ENCODE results near the gene ADI1.
A peak's percentile ranks its signal among the peaks of the same experiment; 100 is the strongest.

Gene ADI1

GRCh38 chr2:3483227-3483985 lies 35.9 kb downstream of the ADI1 start:
- TF ChIP-seq Cebpa-rat (IDR thresholded peaks at IDR 0.05), result no peak
- H3K9ac ChIP-seq, result no peak overlapping the region
- H3K27ac ChIP-seq, result no peak overlapping the region
- H3K9me3 ChIP-seq, result 0 out of 2 replicates have a peak, but pooled peaks cover 3% of the 10 kb centered on the region
- no peaks in the 10 kb centered on the region for H4K20me1 ChIP-seq
- no peaks in the 10 kb centered on the region for H3K27me3 ChIP-seq
- peaks cover 24% of the 10 kb centered on the region for H3K36me3 ChIP-seq
- H3K4me3 ChIP-seq, result no peak overlapping the region
- peaks cover 59% of the 10 kb centered on the region for H3K4me1 ChIP-seq
- H3K4me2 ChIP-seq, result no peak overlapping the region

DNA sequence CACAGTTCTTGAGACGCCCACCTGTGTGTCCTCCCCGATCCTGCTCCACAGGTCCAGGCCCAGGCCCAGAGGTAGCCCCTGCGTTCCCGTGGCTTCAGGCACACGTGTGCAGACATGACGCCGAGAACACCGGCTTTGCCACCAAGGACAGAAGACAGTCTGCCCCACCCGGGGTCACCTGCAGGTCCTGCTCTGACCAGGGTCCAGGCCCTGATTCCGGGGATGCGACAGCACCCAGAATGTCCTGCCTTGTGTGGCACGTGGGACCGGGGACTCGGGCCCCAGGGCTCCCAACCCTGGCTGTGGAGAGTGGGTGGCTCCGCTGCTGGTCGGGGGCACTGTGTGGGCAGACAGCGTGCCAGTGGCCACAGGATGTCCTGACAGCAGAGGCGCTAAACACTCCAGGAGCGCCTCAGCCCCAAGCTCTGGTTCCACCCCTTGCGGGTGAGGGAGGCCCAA lies 36.9 kb downstream of the ADI1 start:
- Histone ChIP-seq H3K4me2 (peak overlapping the region; percentile 86), H3K27ac (peak overlapping the region; percentile 13; the same call in 1 of the 2 replicates)
- no peak for TF ChIP-seq Cebpa-rat (IDR thresholded peaks at IDR 0.05)

DNA sequence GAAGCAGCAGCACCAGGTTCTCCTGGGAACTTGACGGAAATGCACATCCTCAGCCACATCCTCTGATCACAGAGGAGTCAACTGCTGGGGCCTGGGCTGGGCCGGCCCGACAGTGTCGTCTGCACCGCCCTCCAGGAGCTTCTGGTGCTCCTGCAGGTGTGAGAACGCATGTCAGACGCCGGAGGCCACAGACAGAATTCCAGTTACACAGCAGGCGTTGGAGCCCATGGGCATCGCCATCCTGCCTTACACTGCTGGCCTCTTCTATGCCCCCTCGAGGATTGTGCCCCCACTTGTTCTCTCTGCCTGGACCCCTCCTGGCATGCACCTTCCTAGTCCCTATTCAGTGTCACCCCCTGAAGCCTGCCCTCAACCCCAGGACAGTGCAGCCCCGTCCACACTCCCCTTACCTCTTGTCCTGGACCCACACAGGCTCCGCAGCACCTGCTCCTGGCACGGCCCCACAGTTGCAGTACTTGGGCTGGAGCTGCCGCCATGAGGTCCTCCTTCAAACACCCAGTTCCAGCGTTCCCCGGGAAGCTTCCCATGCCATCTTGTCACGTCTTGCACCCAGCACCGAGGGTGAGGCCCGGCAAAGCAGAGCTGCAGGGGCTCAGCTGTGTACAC lies 37.5 kb downstream of the ADI1 start:
- 0 out of 2 replicates have a peak, but pooled peaks cover 3% of the 10 kb centered on the region for H3K9me3 ChIP-seq
- H3K9ac ChIP-seq, result no peak overlapping the region
- H4K20me1 ChIP-seq, result no peaks in the 10 kb centered on the region
- peaks cover 32% of the 10 kb centered on the region for H3K36me3 ChIP-seq
- no peak overlapping the region for H3K4me3 ChIP-seq
- H3K4me2 ChIP-seq, result peak overlapping the region; percentile 86
- H3K27ac ChIP-seq, result 0 out of 2 replicates have a peak overlapping the region, but pooled peaks have one; percentile 24
- H3K27me3 ChIP-seq, result no peaks in the 10 kb centered on the region
- peaks cover 47% of the 10 kb centered on the region for H3K4me1 ChIP-seq
- no peak for TF ChIP-seq Cebpa-rat (IDR thresholded peaks at IDR 0.05)

More for the DNA sequence above, 36.9 kb downstream of the ADI1 start:
- Histone ChIP-seq H3K4me3 (no peak overlapping the region), H4K20me1 (no peaks in the 10 kb centered on the region), H3K27me3 (no peaks in the 10 kb centered on the region), H3K36me3 (peaks cover 32% of the 10 kb centered on the region), H3K9ac (no peak overlapping the region), H3K4me1 (peaks cover 49% of the 10 kb centered on the region), H3K9me3 (0 out of 2 replicates have a peak, but pooled peaks cover 3% of the 10 kb centered on the region)

DNA sequence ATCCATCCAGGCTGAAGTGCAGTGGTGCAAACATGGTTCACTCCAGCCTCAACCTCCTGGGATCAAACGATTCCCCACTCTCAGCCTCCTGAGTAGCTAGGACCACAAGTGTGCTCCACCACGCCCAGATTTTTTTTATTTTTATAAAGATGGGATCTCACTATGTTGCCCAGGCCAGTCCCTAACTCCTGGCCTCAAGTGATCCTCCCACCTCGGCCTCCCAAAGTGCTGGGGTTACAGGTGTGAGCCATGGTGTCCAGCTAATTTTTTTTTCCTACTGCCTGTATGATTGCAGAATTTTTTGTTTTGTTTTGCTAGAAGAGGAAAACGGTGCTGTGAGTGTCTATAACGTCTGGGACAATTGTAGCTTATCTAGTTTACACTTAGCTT lies 38.3 kb downstream of the ADI1 start:
- no peaks in the 10 kb centered on the region for H4K20me1 ChIP-seq
- H3K27ac ChIP-seq, result no peak overlapping the region
- H3K9ac ChIP-seq, result no peak overlapping the region
- H3K36me3 ChIP-seq, result peaks cover 34% of the 10 kb centered on the region
- H3K4me3 ChIP-seq, result no peak overlapping the region
- peak overlapping the region; percentile 86 for H3K4me2 ChIP-seq
- H3K4me1 ChIP-seq, result peaks cover 52% of the 10 kb centered on the region
- no peak for TF ChIP-seq Cebpa-rat (IDR thresholded peaks at IDR 0.05)
- no peaks in the 10 kb centered on the region for H3K27me3 ChIP-seq
- no peaks in the 10 kb centered on the region for H3K9me3 ChIP-seq

GRCh38 chr2:3480352-3481010 lies 38.9 kb downstream of the ADI1 start:
- Histone ChIP-seq H3K36me3 (peaks cover 34% of the 10 kb centered on the region), H3K27ac (peak overlapping the region; percentile 36), H3K4me1 (peaks cover 52% of the 10 kb centered on the region), H3K4me3 (no peak overlapping the region), H3K9ac (no peak overlapping the region), H3K27me3 (no peaks in the 10 kb centered on the region), H3K9me3 (no peaks in the 10 kb centered on the region), H3K4me2 (peak overlapping the region; percentile 86), H4K20me1 (no peaks in the 10 kb centered on the region)
- TF ChIP-seq Cebpa-rat (IDR thresholded peaks at IDR 0.05), result no peak

DNA sequence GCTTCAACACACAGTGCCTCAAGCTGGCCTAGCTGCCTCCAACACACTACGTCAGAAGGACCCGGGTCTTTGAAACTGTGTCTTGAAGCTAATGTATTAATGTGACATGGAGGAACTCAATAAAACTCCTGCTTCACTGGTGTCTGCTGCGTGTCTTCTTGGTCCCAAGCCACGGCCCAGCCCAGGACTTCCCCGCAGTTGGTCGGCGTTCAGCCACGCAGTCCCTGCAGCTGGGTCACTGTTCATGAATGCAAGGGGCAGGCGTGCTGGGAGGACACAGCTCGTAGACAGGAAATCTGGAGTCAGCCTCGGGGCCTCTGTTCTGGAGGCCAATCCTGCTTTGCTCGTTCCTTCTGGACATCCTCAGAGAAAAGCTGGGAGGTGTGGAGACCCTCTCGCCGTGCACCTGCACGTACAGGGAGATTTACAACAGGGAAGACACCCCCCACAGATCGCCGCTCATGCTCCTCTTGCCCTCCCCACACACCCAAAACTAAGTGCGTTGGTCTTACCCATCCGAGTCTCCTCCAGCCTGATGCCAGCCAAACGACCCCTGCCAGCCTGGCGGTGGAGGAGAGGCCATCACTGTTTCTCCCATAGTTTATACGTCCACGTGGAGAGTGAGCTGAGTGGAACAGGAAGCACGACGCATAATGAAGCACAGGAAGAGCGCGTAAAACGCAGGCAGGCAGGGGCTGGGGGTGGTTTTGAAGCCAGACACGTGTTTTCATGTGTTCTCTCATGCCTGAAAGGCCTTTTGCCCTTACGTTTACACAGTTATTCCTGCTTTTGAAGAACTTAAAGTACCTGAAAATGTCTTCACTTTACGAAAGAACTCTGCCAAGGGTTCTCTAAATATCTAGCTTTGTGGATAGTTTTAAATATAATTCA lies 39.7 kb downstream of the ADI1 start:
- Histone ChIP-seq H3K4me3 (no peak overlapping the region), H3K9ac (no peak overlapping the region), H3K27ac (peak overlapping the region; percentile 36), H3K9me3 (no peaks in the 10 kb centered on the region), H4K20me1 (no peaks in the 10 kb centered on the region), H3K4me1 (peaks cover 52% of the 10 kb centered on the region), H3K27me3 (no peaks in the 10 kb centered on the region), H3K36me3 (peaks cover 34% of the 10 kb centered on the region), H3K4me2 (peak overlapping the region; percentile 86)
- no peak for TF ChIP-seq Cebpa-rat (IDR thresholded peaks at IDR 0.05)

- no peak overlapping the region for H3K4me3 ChIP-seq
- H3K9me3 ChIP-seq, result no peaks in the 10 kb centered on the region
- H3K27ac ChIP-seq, result 0 out of 2 replicates have a peak overlapping the region, but pooled peaks have one; percentile 36
- peaks cover 40% of the 10 kb centered on the region for H3K36me3 ChIP-seq
- H3K4me2 ChIP-seq, result no peak overlapping the region
- peaks cover 52% of the 10 kb centered on the region for H3K4me1 ChIP-seq
- TF ChIP-seq Cebpa-rat (IDR thresholded peaks at IDR 0.05), result no peak
- no peaks in the 10 kb centered on the region for H4K20me1 ChIP-seq
- no peak overlapping the region for H3K9ac ChIP-seq
- H3K27me3 ChIP-seq, result no peaks in the 10 kb centered on the region
Observed at GRCh38 chr2:3478846-3479385, 40.4 kb downstream of the ADI1 start.

GRCh38 chr2:3476985-3477327 lies 42.4 kb downstream of the ADI1 start:
- H3K9me3 ChIP-seq, result no peaks in the 10 kb centered on the region
- H4K20me1 ChIP-seq, result no peaks in the 10 kb centered on the region
- no peak for TF ChIP-seq Cebpa-rat (IDR thresholded peaks at IDR 0.05)
- peaks cover 39% of the 10 kb centered on the region for H3K4me1 ChIP-seq
- 0 out of 2 replicates have a peak overlapping the region, but pooled peaks have one; percentile 18 for H3K27ac ChIP-seq
- 0 out of 2 replicates have a peak overlapping the region, but pooled peaks have one; percentile 19 for H3K9ac ChIP-seq
- peak overlapping the region; percentile 25; the same call in 1 of the 2 replicates for H3K4me2 ChIP-seq
- H3K4me3 ChIP-seq, result no peak overlapping the region
- H3K36me3 ChIP-seq, result peaks cover 58% of the 10 kb centered on the region
- no peaks in the 10 kb centered on the region for H3K27me3 ChIP-seq
